Adrenal gland (tissue), 12 donors: Measurements from ENCODE around the gene TEX29. TPM values are rescaled to one million over a fixed set of nuclear protein-coding genes. Genes with fewer than 3 reads are reported as not detected.
A peak's percentile ranks its signal among the peaks of the same experiment; 100 is the strongest.

Source experiments
- DNase-seq, 7 donors: peaks; one replicate each; pipeline ENCODE4 v3.0.0-alpha.2; 2019 to 2020
- H3K27ac ChIP-seq, 5 donors: fragments of 200-600 bp; sonication (generic) in 4 of 5; 1 replicate in 3 of 5; 2 replicates in 2 of 5; pipeline versions ENCODE4 v1.5.1 to v1.8.0; 2016 to 2020; ENCODE audit warnings: mild to moderate bottlenecking in 1 of 5
- H3K27me3 ChIP-seq: fragments of 200-600 bp; 2 replicates; pipeline ENCODE4 v1.8.0; 2021
- H3K36me3 ChIP-seq, 2 donors: fragments of 200-600 bp; replicated peaks in 1 of 2; 1 replicate in 1 of 2; 2 replicates in 1 of 2; pipeline versions ENCODE4 v1.5.1 to v1.8.0; 2018 to 2022
- H3K4me1 ChIP-seq, 2 donors: fragments of 200-600 bp; replicated peaks in 1 of 2; 1 replicate in 1 of 2; 2 replicates in 1 of 2; pipeline versions ENCODE4 v1.5.1 to v1.8.0; 2018 to 2021
- H3K4me3 ChIP-seq, 4 donors: fragments of 200-600 bp; sonication (generic) in 3 of 4; one replicate each; pipeline ENCODE4 v1.5.1; 2016 to 2018
- H3K9me3 ChIP-seq, 3 donors: fragments of 200-600 bp; sonication (generic) in 1 of 3; replicated peaks in 1 of 3; 1 replicate in 2 of 3; 2 replicates in 1 of 3; pipeline versions ENCODE4 v1.5.1 to v1.8.0; 2016 to 2021
- POLR2A ChIP-seq, 2 donors: fragments of 450-650 bp; IDR thresholded peaks; one replicate each; pipeline ENCODE4 v1.6.1; 2017; ENCODE audit warnings: antibody characterized with exemption in 2 of 2, mild to moderate bottlenecking in 2 of 2, moderate library complexity in 1 of 2
- WGBS, 4 donors: extraction: QIAGEN DNeasy Blood & Tissue Kit in 2 of 4; methylation state at CpG; one replicate each; pipeline versions ENCODE4 v1.1.5 to v1.1.7; 2013 to 2017; 5-methylcytosine and 5-hydroxymethylcytosine counted together
- intact Hi-C, 2 donors: fragments of 100-400 bp; cut with DNase I; formaldehyde crosslinking; loops; one replicate each; pipeline versions ENCODE4 v1.14.1 to v1.15.0; 2022 to 2023
- polyA plus RNA-seq, 3 donors: library from polyadenylated mRNA; stranded (reverse); fragments of 200-250 nt in 2 of 3; fragments of 350-450 nt in 1 of 3; fragmentation: Illumina TruSeq in 1 of 3; extraction: RNeasy Lipid Tissue Mini Kit (QIAGEN cat#74804) in 1 of 3; gene quantifications; one replicate each; pipeline ENCODE4 v1.2.3, GENCODE V29; 2013 to 2014
- total RNA-seq, 9 donors: library from RNA; depleted of rRNA in 4 of 9; stranded (reverse); fragments of >200 nt in 4 of 9; fragments of 120-200 nt in 1 of 9; fragmentation: NEBNext Ultra II Directional in 1 of 9; extraction: Animal tissue kit (Norgen Biotek cat#: 25700) in 1 of 9; gene quantifications; one replicate each; pipeline versions ENCODE4 v1.1.0 to v1.2.4, GENCODE V29; 2013 to 2023
- TF ChIP-seq, protein P1 (sequence below), 6 experiments: fragments of 450-650 bp in 4 of 6; fragments of 200-600 bp in 2 of 6; sonication (generic) in 1 of 6; IDR thresholded peaks; 1 replicate in 5 of 6; 2 replicates in 1 of 6; pipeline versions ENCODE4 v1.5.1 to v1.8.0; 2016 to 2021; ENCODE audit warnings: antibody characterized with exemption in 6 of 6, mild to moderate bottlenecking in 2 of 6, moderate library complexity in 1 of 6
- donor health status: healthy with polysubstance abuse.
- donor health status: Bipolar disorder and iron deficiency.
- donor health status: DM: yes; HTN: yes; CAD: no.
- donor health status: DM: no; HTN: no; CAD: no.
- donor health status: DM: no; HTN: no; CAD: no.
- donor health status: DM: yes; HTN: yes; CAD: no.

Gene TEX29
- total and polyA plus RNA-seq, 12 donors: 0.28 to 4.0 (median 0.34) TPM; not detected in 7

DNA sequence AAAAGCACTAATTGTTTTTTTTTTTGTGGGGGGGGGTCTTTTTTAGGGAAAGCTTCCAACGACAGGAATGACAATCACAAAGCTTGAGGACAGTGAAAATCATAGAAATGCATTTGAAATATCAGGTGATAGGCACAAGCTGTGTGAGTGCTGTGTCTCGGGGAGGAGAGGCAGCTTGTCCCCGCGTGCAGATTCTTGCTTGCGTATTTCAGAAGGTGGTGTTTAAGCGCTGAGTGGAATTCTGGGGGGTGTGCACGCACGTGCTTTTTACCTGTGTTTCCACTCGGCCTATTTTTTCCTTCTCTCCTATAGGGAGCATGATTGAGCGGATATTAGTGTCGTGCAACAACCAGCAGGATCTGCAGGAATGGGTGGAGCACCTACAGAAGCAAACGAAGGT lies 40.2 kb upstream of the TEX29 start:
- Histone ChIP-seq H3K4me3 (no peak overlapping the region), H3K27me3 (no peaks in the 10 kb centered on the region), H3K27ac (no peak overlapping the region), H3K4me1 (peaks cover 4 to 11% of the 10 kb centered on the region in 2 donors), H3K9me3 (no peaks in the 10 kb centered on the region), H3K36me3 (peaks cover 0 to 82% of the 10 kb centered on the region in 2 donors)
- intact Hi-C loops: no loop called here
- no peak for TF ChIP-seq POLR2A (IDR thresholded peaks at IDR 0.05)
- TF ChIP-seq, protein P1, sequence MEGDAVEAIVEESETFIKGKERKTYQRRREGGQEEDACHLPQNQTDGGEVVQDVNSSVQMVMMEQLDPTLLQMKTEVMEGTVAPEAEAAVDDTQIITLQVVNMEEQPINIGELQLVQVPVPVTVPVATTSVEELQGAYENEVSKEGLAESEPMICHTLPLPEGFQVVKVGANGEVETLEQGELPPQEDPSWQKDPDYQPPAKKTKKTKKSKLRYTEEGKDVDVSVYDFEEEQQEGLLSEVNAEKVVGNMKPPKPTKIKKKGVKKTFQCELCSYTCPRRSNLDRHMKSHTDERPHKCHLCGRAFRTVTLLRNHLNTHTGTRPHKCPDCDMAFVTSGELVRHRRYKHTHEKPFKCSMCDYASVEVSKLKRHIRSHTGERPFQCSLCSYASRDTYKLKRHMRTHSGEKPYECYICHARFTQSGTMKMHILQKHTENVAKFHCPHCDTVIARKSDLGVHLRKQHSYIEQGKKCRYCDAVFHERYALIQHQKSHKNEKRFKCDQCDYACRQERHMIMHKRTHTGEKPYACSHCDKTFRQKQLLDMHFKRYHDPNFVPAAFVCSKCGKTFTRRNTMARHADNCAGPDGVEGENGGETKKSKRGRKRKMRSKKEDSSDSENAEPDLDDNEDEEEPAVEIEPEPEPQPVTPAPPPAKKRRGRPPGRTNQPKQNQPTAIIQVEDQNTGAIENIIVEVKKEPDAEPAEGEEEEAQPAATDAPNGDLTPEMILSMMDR (IDR thresholded peaks at IDR 0.05): no peak
- DNase-seq: no peak
- 92 to 96% (median 94%) methylated on average over 12 of the region's 12 CpGs for WGBS, 4 donors

DNA sequence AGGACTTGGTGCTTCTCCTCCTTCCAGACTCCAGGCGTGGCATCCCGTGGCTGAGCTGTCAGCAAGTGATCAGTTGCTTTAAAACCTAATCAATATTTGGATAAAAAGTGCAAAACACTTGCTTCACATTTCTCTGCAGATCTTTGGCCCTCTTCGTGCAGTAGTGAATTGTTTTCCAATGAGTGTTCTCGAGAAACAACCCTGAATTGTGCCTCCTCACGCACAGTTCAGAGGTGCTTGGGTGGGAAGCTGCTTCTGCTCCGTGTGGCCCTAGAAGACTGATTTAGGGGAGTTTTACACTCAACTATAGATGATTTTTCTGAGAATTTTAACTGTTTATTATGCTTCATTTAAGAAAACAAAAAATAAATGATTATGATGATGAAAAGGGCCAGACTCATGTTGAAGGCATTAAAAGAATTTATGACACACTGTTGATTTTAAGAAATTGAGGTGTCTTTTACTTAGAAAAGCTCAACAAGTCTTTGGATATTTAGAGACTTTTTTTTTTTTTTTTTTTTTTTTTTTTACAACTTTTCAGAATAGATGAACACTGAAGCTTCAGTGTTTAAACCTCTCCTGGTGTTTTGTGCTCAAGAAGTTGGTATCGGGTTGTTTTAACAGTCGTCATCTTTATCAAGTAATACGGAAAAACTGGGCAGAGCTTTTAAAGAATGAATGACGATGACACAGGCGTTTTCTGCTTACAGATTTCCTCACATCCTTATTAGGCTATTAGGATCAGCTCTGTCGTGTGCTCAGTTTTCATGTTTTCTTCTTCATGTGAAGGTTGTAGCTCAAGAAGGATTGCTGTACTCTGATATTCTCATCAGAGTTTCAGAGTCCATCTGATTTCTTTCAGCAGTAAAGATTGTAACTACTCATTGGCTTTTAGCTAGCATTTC lies 39.5 kb upstream of the TEX29 start:
- intact Hi-C loops: no loop called here
- H3K27ac ChIP-seq: peak overlapping the region in 2 of 5 donors; percentile 27 to 56
- TF ChIP-seq POLR2A (IDR thresholded peaks at IDR 0.05): no peak
- TF ChIP-seq, protein P1 (IDR thresholded peaks at IDR 0.05): no peak
- H3K9me3 ChIP-seq: no peaks in the 10 kb centered on the region
- no peak overlapping the region for H3K4me3 ChIP-seq
- WGBS, 4 donors: 83 to 92% (median 86%) methylated on average over 12 of the region's 12 CpGs
- DNase-seq: peak in 1 of 7 donors; percentile 44
- peaks cover 0 to 82% of the 10 kb centered on the region in 2 donors for H3K36me3 ChIP-seq
- no peaks in the 10 kb centered on the region for H3K27me3 ChIP-seq
- H3K4me1 ChIP-seq: peaks cover 4 to 11% of the 10 kb centered on the region in 2 donors

DNA sequence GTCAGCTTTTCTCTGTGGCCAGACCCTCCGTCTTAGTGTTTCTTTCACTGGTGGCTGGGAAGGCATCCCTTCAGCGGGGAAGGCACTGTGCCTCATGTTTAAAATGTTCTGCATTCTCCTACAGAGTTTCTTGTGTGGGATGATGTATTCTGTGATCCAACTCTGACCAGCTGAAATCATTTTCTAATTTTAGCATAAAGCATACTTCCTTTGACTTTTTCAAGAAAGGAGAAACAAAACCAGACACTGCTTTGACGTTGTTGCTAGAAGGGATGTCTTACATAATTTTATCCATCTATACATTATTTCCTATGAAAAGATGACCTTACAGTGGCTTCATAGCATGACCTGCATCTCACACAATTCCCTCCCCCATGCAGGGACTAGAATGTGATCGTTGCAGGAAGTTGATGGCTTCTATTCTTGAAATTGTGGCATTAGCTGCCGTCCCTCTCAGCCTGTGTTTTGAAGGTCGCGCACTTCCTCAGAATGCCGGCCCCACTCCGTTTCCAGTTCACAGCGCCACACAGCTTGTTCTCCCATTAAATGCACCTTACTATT lies 38.6 kb upstream of the TEX29 start:
- Histone ChIP-seq H3K4me1 (peaks cover 4 to 11% of the 10 kb centered on the region in 2 donors), H3K27me3 (no peaks in the 10 kb centered on the region), H3K4me3 (no peak overlapping the region), H3K27ac (peak overlapping the region in 2 of 5 donors; percentile 37 to 56), H3K36me3 (peaks cover 0 to 83% of the 10 kb centered on the region in 2 donors), H3K9me3 (no peaks in the 10 kb centered on the region)
- TF ChIP-seq, protein P1 (IDR thresholded peaks at IDR 0.05): no peak
- TF ChIP-seq POLR2A (IDR thresholded peaks at IDR 0.05): no peak
- DNase-seq: peak in 2 of 7 donors; percentile 15 to 51
- intact Hi-C loops: no loop called here
- WGBS, 4 donors: 49 to 58% (median 55%) methylated on average over 10 of the region's 10 CpGs

DNA sequence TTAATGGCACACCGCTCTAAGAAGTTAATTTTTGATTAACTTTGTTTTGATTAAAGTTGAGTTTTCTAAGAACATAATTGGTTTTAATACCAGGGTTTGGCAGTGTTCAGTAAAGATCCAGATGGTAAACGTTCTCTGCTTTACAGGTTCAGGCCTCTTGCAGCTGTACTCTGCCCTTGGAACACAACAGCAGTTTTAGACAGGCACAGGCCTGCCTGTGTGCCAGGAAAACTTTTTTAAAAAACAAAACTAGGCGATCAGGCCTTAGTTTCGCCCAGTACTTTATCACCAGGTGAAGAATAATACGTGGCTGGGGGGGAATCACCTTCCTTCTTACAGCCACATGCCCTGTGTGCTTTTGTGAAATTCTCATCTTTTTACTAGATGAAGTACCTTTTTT lies 38.0 kb upstream of the TEX29 start:
- intact Hi-C loops: no loop called here
- H3K4me3 ChIP-seq: no peak overlapping the region
- peak overlapping the region in 2 of 5 donors; percentile 37 to 56 for H3K27ac ChIP-seq
- H3K4me1 ChIP-seq: peaks cover 4 to 11% of the 10 kb centered on the region in 2 donors
- no peak for DNase-seq
- peaks cover 0 to 83% of the 10 kb centered on the region in 2 donors for H3K36me3 ChIP-seq
- no peaks in the 10 kb centered on the region for H3K9me3 ChIP-seq
- TF ChIP-seq, protein P1 (IDR thresholded peaks at IDR 0.05): no peak
- no peak for TF ChIP-seq POLR2A (IDR thresholded peaks at IDR 0.05)
- 72 to 81% (median 78%) methylated on average over 5 of the region's 5 CpGs for WGBS, 4 donors
- no peaks in the 10 kb centered on the region for H3K27me3 ChIP-seq
